Stomach (tissue), 9 donors: ENCODE results near the gene C2CD4D. TPM values are rescaled to one million over a fixed set of nuclear protein-coding genes. Genes with fewer than 3 reads are reported as not detected.
A peak's percentile ranks its signal among the peaks of the same experiment; 100 is the strongest.

Experiments
- DNase-seq, 2 donors: peaks; one replicate each; pipeline versions ENCODE4 v3.0.0 to v3.0.0-alpha.2; 2013 to 2019
- H3K27ac ChIP-seq, 5 donors: fragments of 200-600 bp in 4 of 5; sonication (generic) in 4 of 5; one replicate each; pipeline ENCODE4 v1.5.1; 2013 to 2019; ENCODE audit warnings: mild to moderate bottlenecking in 1 of 5, moderate library complexity in 1 of 5
- H3K27me3 ChIP-seq, 3 donors: fragments of 200-600 bp; sonication (generic); one replicate each; pipeline ENCODE4 v1.5.1; 2017 to 2019; ENCODE audit warnings: mixed run types in 1 of 3
- H3K36me3 ChIP-seq, 4 donors: fragments of 200-600 bp; sonication (generic); 1 replicate in 3 of 4; 2 replicates in 1 of 4; pipeline ENCODE4 v1.5.1; 2016 to 2019
- H3K4me1 ChIP-seq, 4 donors: fragments of 200-600 bp; sonication (generic); one replicate each; pipeline ENCODE4 v1.5.1; 2016 to 2019
- H3K4me3 ChIP-seq, 4 donors: fragments of 200-600 bp; sonication (generic) in 3 of 4; one replicate each; pipeline ENCODE4 v1.5.1; 2016 to 2019; ENCODE audit warnings: mild to moderate bottlenecking in 1 of 4
- H3K9me3 ChIP-seq, 4 donors: fragments of 200-600 bp; sonication (generic); one replicate each; pipeline ENCODE4 v1.5.1; 2016 to 2019
- EP300 ChIP-seq: sonication (generic); formaldehyde crosslinking; IDR thresholded peaks from one replicate; pipeline ENCODE4 v1.6.1; 2017; ENCODE audit warnings: antibody characterized with exemption
- POLR2A ChIP-seq, 4 donors: fragments of 450-650 bp; IDR thresholded peaks; one replicate each; pipeline ENCODE4 v1.6.1; 2016; ENCODE audit warnings: antibody characterized with exemption in 4 of 4, control low read depth in 2 of 4, mild to moderate bottlenecking in 1 of 4, moderate library complexity in 1 of 4
- POLR2AphosphoS5 ChIP-seq, 3 donors: sonication (generic); formaldehyde crosslinking; IDR thresholded peaks; one replicate each; pipeline ENCODE4 v1.6.1; 2016; ENCODE audit warnings: antibody characterized with exemption in 3 of 3
- WGBS, 5 donors: extraction: QIAGEN DNeasy Blood & Tissue Kit in 3 of 5; methylation state at CpG; one replicate each; pipeline versions ENCODE4 v1.1.5 to v1.1.7; 2013 to 2018; 5-methylcytosine and 5-hydroxymethylcytosine counted together
- intact Hi-C: fragments of 100-400 bp; cut with DNase I; formaldehyde crosslinking; loops from one replicate; pipeline ENCODE4 v1.15.1; 2023; ENCODE audit warnings: low total_unique reads
- polyA plus RNA-seq, 3 donors: library from polyadenylated mRNA; stranded (reverse); fragments of 200-250 nt; gene quantifications; one replicate each; pipeline ENCODE4 v1.2.3, GENCODE V29; 2013
- total RNA-seq, 5 donors: library from RNA; depleted of rRNA; stranded (reverse); fragments of >200 nt; gene quantifications; one replicate each; pipeline versions ENCODE4 v1.1.0 to v1.2.3, GENCODE V29; 2014 to 2016
- TF ChIP-seq, protein P1 (sequence below), 7 experiments: fragments of 450-650 bp in 4 of 7; fragments of 200-600 bp in 3 of 7; sonication (generic) in 3 of 7; IDR thresholded peaks; one replicate each; pipeline ENCODE4 v1.5.1; 2016 to 2019; ENCODE audit warnings: antibody characterized with exemption in 7 of 7, control low read depth in 2 of 7, mild to moderate bottlenecking in 1 of 7
- donor health status: healthy with polysubstance abuse.
- donor health status: Bipolar disorder and iron deficiency.
- donor health status: healthy.

Gene C2CD4D
- total and polyA plus RNA-seq, 8 donors = 0.44 to 0.73 (median 0.58) TPM; not detected in 5

DNA sequence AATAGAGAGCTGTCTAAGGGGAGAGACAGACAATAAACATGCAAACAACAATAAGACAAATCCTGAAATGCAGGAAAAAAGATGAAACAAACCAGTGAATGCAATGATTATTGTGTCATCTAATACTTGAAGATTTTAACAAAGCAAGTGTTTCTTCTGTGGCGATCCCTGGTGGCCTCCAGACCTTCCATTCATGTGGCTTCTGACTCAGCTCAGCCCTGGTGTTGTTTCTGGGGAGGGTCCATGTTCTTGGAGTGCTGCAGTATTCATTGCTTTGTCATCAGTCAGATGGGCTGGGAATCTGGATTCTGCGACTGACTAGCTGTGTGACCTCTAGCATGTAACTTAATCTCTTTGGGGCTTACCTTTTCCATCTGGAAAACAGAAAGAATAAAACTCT is 1.5 kb upstream of the C2CD4D start:
- Histone ChIP-seq H3K4me3 (no peak overlapping the region), H3K27ac (no peak overlapping the region), H3K27me3 (peaks cover 0 to 49% (median 24%) of the 10 kb centered on the region in 3 donors), H3K4me1 (peaks cover 30 to 46% (median 40%) of the 10 kb centered on the region in 4 donors), H3K36me3 (no peaks in the 10 kb centered on the region), H3K9me3 (no peaks in the 10 kb centered on the region)
- intact Hi-C loops = no loop called here
- no peak for DNase-seq
- 83 to 97% (median 94%) methylated on average over 2 of the region's 2 CpGs for WGBS, 5 donors
- TF ChIP-seq EP300 = no peak

DNA sequence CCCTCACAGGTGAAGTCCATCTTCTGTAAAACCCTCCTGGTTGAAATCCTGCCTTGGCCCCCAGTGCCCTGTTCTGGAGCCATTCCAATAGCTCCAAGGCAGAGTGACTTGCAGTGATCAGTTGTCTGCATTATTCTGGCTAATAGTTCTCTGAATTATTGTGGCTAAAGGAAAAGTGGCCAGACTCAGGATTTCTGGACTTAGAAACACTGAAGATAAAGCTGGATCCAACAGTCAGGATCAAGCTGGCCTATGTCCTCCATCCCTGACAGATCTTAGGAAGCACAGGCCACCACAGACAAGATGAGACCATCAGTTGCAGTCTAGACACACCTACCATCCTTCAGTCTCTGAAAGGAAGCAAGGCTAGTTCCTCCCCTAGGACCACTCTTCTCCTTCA is 801 bp upstream of the C2CD4D start:
- Histone ChIP-seq H3K27ac (peak overlapping the region; percentile 83 to 88 (median 85)), H3K27me3 (peaks cover 0 to 50% (median 24%) of the 10 kb centered on the region in 3 donors), H3K4me3 (peak overlapping the region; percentile 47 to 54 (median 50)), H3K9me3 (no peaks in the 10 kb centered on the region), H3K36me3 (no peaks in the 10 kb centered on the region), H3K4me1 (peaks cover 30 to 43% (median 40%) of the 10 kb centered on the region in 4 donors)
- TF ChIP-seq, protein P1, sequence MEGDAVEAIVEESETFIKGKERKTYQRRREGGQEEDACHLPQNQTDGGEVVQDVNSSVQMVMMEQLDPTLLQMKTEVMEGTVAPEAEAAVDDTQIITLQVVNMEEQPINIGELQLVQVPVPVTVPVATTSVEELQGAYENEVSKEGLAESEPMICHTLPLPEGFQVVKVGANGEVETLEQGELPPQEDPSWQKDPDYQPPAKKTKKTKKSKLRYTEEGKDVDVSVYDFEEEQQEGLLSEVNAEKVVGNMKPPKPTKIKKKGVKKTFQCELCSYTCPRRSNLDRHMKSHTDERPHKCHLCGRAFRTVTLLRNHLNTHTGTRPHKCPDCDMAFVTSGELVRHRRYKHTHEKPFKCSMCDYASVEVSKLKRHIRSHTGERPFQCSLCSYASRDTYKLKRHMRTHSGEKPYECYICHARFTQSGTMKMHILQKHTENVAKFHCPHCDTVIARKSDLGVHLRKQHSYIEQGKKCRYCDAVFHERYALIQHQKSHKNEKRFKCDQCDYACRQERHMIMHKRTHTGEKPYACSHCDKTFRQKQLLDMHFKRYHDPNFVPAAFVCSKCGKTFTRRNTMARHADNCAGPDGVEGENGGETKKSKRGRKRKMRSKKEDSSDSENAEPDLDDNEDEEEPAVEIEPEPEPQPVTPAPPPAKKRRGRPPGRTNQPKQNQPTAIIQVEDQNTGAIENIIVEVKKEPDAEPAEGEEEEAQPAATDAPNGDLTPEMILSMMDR (IDR thresholded peaks at IDR 0.05) = no peak
- TF ChIP-seq POLR2AphosphoS5 (IDR thresholded peaks at IDR 0.05) (no peak), POLR2A (IDR thresholded peaks at IDR 0.05) (no peak), EP300 (no peak)
- intact Hi-C loops = no loop called here
- DNase-seq = no peak

DNA sequence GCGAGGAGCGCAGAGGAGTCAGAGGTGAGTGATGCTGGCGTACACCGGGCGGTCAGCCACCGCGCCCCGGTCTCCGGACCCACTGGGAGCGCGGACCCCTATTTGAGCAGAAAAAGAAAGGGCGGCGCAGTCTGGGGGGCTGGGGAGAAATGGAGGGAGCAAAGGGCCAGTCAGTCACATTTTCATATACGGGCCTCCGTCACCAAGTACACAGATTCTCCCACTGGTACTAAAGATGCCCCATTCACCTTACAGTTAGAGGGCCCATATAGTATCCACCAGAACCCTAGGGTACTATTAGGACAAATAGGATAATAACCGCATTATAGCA is 573 bp downstream of the C2CD4D start:
- no peak for DNase-seq
- peak overlapping the region; percentile 47 to 54 (median 50) for H3K4me3 ChIP-seq
- TF ChIP-seq POLR2A (IDR thresholded peaks at IDR 0.05) (no peak), POLR2AphosphoS5 (IDR thresholded peaks at IDR 0.05) (no peak)
- TF ChIP-seq, protein P1 (IDR thresholded peaks at IDR 0.05) = no peak
- peaks cover 30 to 43% (median 40%) of the 10 kb centered on the region in 4 donors for H3K4me1 ChIP-seq
- WGBS, 5 donors = 39 to 69% (median 57%) methylated on average over 16 of the region's 16 CpGs
- no peaks in the 10 kb centered on the region for H3K9me3 ChIP-seq
- no peaks in the 10 kb centered on the region for H3K36me3 ChIP-seq
- intact Hi-C loops = no loop called here
- H3K27me3 ChIP-seq = peaks cover 0 to 60% (median 24%) of the 10 kb centered on the region in 3 donors
- H3K27ac ChIP-seq = peak overlapping the region; percentile 83 to 88 (median 85)

DNA sequence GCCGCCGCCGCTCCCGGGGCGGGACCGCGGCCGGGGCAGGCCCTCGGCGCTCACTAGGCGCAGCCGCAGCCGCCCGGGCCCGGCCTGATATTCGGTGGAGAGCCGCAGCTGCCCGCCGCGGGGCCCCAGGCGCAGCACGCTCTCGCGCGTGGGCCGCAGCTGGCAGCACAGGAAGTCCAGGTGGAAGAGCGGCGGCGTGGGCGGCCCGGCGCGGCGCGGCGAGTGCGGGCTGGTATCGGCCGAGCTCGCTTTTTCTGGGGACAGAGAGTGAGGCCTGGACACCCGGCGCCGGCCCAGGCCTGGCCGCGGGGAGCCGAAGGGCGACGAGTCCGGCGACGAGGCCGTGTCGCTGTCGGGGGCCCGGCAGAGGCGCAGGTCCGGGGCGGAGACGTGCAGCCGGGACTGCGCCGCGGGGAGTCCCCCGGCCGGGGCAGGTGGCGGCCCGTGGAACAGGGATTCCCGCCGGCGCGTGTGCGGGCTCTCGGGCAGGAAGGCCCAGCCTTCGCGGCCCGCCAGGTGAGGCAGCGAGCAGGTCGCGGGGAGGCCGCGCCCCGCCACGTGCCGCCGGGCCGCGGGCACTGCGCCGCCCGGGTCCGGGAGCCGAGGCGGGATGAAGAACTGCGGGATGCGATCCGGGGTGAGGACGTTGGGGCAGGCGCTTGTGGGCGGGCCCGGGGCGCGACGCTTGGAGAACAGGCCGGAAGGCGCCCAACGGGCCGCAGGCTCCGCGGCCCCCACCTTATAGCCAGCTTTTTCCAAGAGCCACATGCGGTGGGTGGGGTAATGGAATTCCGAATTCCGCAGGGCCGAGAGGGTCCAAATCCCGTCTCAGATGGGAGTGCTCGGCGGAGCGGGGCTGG is 1.2 kb downstream of the C2CD4D start:
- TF ChIP-seq EP300 (no peak), POLR2A (IDR thresholded peaks at IDR 0.05) (no peak), POLR2AphosphoS5 (IDR thresholded peaks at IDR 0.05) (no peak)
- TF ChIP-seq, protein P1 (IDR thresholded peaks at IDR 0.05) = no peak
- 14 to 48% (median 18%) methylated on average over 47 to 117 of the region's 117 CpGs for WGBS, 5 donors
- H3K27me3 ChIP-seq = peaks cover 0 to 60% (median 24%) of the 10 kb centered on the region in 3 donors
- intact Hi-C loops = no loop called here
- H3K9me3 ChIP-seq = no peaks in the 10 kb centered on the region
- peaks cover 32 to 48% (median 40%) of the 10 kb centered on the region in 4 donors for H3K4me1 ChIP-seq
- peak in 1 of 2 donors; percentile 72 for DNase-seq
- H3K27ac ChIP-seq = peak overlapping the region; percentile 70 to 88 (median 85)
- peak overlapping the region; percentile 47 to 54 (median 50) for H3K4me3 ChIP-seq
- H3K36me3 ChIP-seq = no peaks in the 10 kb centered on the region

DNA sequence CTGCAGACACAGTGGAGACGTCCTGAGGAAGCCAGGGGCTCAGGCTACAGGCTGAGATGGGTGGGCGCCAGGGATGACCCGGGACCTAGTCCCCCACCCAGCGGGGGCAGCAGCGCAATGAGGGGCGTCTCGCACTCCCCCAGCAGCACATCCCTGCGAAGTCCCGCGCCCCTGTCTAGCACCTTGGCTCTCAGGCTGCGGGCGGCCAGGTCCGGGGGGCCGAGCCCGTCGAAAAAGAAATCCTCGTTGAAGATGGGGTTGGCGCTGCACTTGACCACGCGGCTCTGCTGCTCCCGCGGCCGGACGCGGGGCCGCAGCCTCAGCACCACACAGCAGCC is 1.8 kb downstream of the C2CD4D start:
- H3K4me3 ChIP-seq = peak overlapping the region; percentile 47 to 54 (median 50)
- DNase-seq = no peak
- intact Hi-C loops = no loop called here
- WGBS, 5 donors = 11 to 34% (median 27%) methylated on average over 9 to 26 of the region's 26 CpGs
- H3K9me3 ChIP-seq = no peaks in the 10 kb centered on the region
- H3K27ac ChIP-seq = peak overlapping the region; percentile 68 to 85 (median 70)
- H3K36me3 ChIP-seq = no peaks in the 10 kb centered on the region
- TF ChIP-seq POLR2A (IDR thresholded peaks at IDR 0.05) = no peak
- TF ChIP-seq EP300 = no peak
- H3K27me3 ChIP-seq = peaks cover 0 to 60% (median 24%) of the 10 kb centered on the region in 3 donors
- peaks cover 38 to 54% (median 42%) of the 10 kb centered on the region in 4 donors for H3K4me1 ChIP-seq
